ENCODE results near the gene SULT4A1. TPM values are rescaled to one million over a fixed set of nuclear protein-coding genes. Genes with fewer than 3 reads are reported as not detected.

SULT4A1 gene
- total and polyA plus RNA-seq, 2 donors (not counting 1 experiment from before 2014, with no cell fraction given): not detected

DNA sequence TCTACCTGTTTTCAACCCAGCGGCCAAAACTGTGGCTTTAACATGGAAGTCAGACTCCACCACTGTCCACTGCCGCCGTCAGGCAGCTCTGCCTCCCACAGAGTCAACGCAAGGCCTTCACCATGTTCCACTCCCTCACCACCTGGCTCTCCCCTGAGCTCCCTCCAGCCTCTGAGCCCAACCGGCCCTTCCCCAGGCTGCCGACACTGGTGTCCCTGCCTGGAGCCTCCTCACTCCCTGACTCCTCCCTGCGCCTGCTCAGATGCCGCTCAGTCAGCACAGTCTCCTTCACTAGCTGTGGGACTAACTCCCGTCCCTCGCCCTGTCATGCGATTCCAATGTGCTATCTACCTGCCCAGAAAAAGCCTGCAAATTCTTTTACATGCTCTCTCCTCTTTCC lies 16.3 kb downstream of the SULT4A1 start:
- Mint-ChIP-seq H3K4me3 (no peak overlapping the region), H3K4me1 (no peaks in the 10 kb centered on the region), H3K27ac (no peak overlapping the region), H3K9me3 (ENCODE audit: insufficient read depth) (no peaks in the 10 kb centered on the region), H3K27me3 (peaks cover 14% of the 10 kb centered on the region)
- Histone ChIP-seq H3K27me3 (replicated peaks in 1 of 4; ENCODE audit: control extremely low read depth in 1 of 4, control insufficient read depth in 3 of 4, insufficient read depth in 4 of 4, low read length in 3 of 4) (no peaks in the 10 kb centered on the region), H3K79me2 (ENCODE audit: control insufficient read depth, insufficient read depth, low read length) (no peaks in the 10 kb centered on the region), H3K36me3 (replicated peaks in 1 of 2; ENCODE audit: control extremely low read depth in 1 of 2, control insufficient read depth in 1 of 2, extremely low read depth in 1 of 2, insufficient read depth in 2 of 2, low read length in 1 of 2) (no peaks in the 10 kb centered on the region), H2AFZ (ENCODE audit: insufficient read depth, low read depth, low read length, poor library complexity, severe bottlenecking) (no peak overlapping the region), H3K27ac (ENCODE audit: low read length in 2 of 2) (no peak overlapping the region), H3K4me2 (replicated peaks; ENCODE audit: low read depth, low read length, poor library complexity, severe bottlenecking) (no peak overlapping the region), H3K9ac (ENCODE audit: low read length) (no peak overlapping the region), H4K20me1 (ENCODE audit: control insufficient read depth, insufficient read depth, low read length, poor library complexity, severe bottlenecking) (no peaks in the 10 kb centered on the region), H3K9me3 (ENCODE audit: control extremely low read depth in 1 of 3, control insufficient read depth in 2 of 3, insufficient read depth in 1 of 3, low read length in 2 of 3) (no peaks in the 10 kb centered on the region), H3K4me3 (ENCODE audit: control extremely low read depth in 1 of 5, extremely low read depth in 1 of 5, insufficient read depth in 1 of 5, low read depth in 2 of 5, low read length in 4 of 5) (no peak overlapping the region), H3K4me1 (ENCODE audit: control insufficient read depth in 2 of 2, insufficient read depth in 2 of 2, low read length in 2 of 2) (no peaks in the 10 kb centered on the region)
- 93% methylated on average over 11 of the region's 11 CpGs for WGBS (ENCODE audit: insufficient coverage)
- TF ChIP-seq, protein P1, sequence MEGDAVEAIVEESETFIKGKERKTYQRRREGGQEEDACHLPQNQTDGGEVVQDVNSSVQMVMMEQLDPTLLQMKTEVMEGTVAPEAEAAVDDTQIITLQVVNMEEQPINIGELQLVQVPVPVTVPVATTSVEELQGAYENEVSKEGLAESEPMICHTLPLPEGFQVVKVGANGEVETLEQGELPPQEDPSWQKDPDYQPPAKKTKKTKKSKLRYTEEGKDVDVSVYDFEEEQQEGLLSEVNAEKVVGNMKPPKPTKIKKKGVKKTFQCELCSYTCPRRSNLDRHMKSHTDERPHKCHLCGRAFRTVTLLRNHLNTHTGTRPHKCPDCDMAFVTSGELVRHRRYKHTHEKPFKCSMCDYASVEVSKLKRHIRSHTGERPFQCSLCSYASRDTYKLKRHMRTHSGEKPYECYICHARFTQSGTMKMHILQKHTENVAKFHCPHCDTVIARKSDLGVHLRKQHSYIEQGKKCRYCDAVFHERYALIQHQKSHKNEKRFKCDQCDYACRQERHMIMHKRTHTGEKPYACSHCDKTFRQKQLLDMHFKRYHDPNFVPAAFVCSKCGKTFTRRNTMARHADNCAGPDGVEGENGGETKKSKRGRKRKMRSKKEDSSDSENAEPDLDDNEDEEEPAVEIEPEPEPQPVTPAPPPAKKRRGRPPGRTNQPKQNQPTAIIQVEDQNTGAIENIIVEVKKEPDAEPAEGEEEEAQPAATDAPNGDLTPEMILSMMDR (IDR thresholded peaks at IDR 0.05): no peak
- TF ChIP-seq EZH2 (IDR thresholded peaks at IDR 0.05; ENCODE audit: borderline replicate concordance, insufficient read depth, low read depth, low read length, poor library complexity, severe bottlenecking): no peak
- ChIA-PET POLR2A (no interaction called here), CTCF (no interaction called here)
- intact Hi-C loops (cut with micrococcal nuclease): no loop called here
- DNase-seq: no peak
- ATAC-seq (ENCODE audit: low read depth): no peak

DNA sequence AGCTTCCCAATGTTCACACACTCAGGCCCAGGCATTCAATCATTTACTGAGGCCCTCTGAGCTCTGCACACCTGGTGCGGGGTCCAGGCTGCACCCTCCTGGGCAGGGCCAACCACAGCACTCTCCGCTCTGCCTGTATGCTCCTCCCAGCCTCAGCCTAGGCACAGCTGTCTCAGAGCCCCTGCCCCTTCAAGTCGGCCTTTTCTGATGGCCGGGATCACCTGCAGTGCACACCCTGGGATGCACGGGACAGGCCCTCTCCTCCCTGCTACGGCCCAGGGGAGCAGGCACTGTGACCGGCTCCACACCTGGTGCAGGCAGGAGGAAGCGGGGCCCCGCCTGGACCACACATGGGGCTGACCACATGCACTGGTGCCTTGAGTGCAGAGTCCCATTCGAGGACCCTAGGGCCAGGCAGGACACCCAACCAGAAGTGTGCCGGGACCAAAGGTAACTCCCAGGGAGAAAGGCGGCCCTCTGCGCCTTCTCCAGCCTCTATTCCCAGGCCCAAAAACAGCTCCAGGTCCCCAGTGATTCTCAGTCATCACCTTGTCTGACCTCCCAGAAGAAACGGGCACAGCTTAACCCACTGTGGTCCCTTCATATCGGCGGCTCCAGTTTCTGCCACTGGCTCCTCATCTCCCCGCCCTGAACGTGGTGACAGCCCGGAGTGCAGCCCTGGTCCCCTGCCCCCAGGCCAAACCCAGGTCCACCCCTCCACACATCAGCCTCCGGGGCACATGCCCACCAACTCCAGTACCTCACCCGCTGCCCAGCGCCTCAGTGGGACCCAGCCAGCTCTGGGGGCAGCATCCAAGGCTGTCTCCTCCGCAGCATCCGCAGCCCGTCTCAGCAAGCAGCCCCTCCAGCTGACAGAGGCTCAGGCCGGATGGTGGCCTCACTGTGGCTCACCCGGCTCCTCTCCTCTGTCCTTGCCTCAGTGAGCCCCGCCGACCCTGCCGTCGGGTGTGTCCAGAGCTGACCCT lies 17.5 kb downstream of the SULT4A1 start:
- Histone ChIP-seq H3K36me3 (replicated peaks in 1 of 2; ENCODE audit: control extremely low read depth in 1 of 2, control insufficient read depth in 1 of 2, extremely low read depth in 1 of 2, insufficient read depth in 2 of 2, low read length in 1 of 2) (no peaks in the 10 kb centered on the region), H3K4me3 (ENCODE audit: control extremely low read depth in 1 of 5, extremely low read depth in 1 of 5, insufficient read depth in 1 of 5, low read depth in 2 of 5, low read length in 4 of 5) (no peak overlapping the region), H2AFZ (ENCODE audit: insufficient read depth, low read depth, low read length, poor library complexity, severe bottlenecking) (no peak overlapping the region), H3K4me1 (ENCODE audit: control insufficient read depth in 2 of 2, insufficient read depth in 2 of 2, low read length in 2 of 2) (no peaks in the 10 kb centered on the region), H3K27me3 (replicated peaks in 1 of 4; ENCODE audit: control extremely low read depth in 1 of 4, control insufficient read depth in 3 of 4, insufficient read depth in 4 of 4, low read length in 3 of 4) (no peaks in the 10 kb centered on the region), H3K9ac (ENCODE audit: low read length) (no peak overlapping the region), H4K20me1 (ENCODE audit: control insufficient read depth, insufficient read depth, low read length, poor library complexity, severe bottlenecking) (no peaks in the 10 kb centered on the region), H3K9me3 (ENCODE audit: control extremely low read depth in 1 of 3, control insufficient read depth in 2 of 3, insufficient read depth in 1 of 3, low read length in 2 of 3) (no peaks in the 10 kb centered on the region), H3K4me2 (replicated peaks; ENCODE audit: low read depth, low read length, poor library complexity, severe bottlenecking) (no peak overlapping the region), H3K27ac (ENCODE audit: low read length in 2 of 2) (no peak overlapping the region), H3K79me2 (ENCODE audit: control insufficient read depth, insufficient read depth, low read length) (no peaks in the 10 kb centered on the region)
- Mint-ChIP-seq H3K4me3 (no peak overlapping the region), H3K9me3 (ENCODE audit: insufficient read depth) (no peaks in the 10 kb centered on the region), H3K27ac (no peak overlapping the region), H3K27me3 (peaks cover 4% of the 10 kb centered on the region), H3K4me1 (no peaks in the 10 kb centered on the region)
- CTCF ChIA-PET: no interaction called here
- WGBS (ENCODE audit: insufficient coverage): 90% methylated on average over 31 of the region's 31 CpGs
- DNase-seq (no peak), ATAC-seq (ENCODE audit: low read depth) (no peak)
- POLR2A ChIA-PET: no interaction called here
- TF ChIP-seq, protein P1 (IDR thresholded peaks at IDR 0.05): no peak
- no peak for TF ChIP-seq EZH2 (IDR thresholded peaks at IDR 0.05; ENCODE audit: borderline replicate concordance, insufficient read depth, low read depth, low read length, poor library complexity, severe bottlenecking)
- intact Hi-C loops (cut with micrococcal nuclease): no loop called here

All from B cell (primary cell).